ENCODE data around the gene B3GLCT. TPM values are rescaled to one million over a fixed set of nuclear protein-coding genes. Genes with fewer than 3 reads are reported as not detected.

B3GLCT gene
- total RNA-seq, 1 donor = 16.0 TPM

- TF ChIP-seq CTCF (IDR thresholded peaks at IDR 0.05; ENCODE audit: insufficient read depth, low read depth, low read length) = no peak
- H3K4me3 ChIP-seq (ENCODE audit: low read depth, low read length) = no peak overlapping the region
- DNase-seq (ENCODE audit: low read depth) = no peak
Observed at GRCh38 chr13:31221057-31221456, 21.3 kb downstream of the B3GLCT start.

- TF ChIP-seq CTCF (IDR thresholded peaks at IDR 0.05; ENCODE audit: insufficient read depth, low read depth, low read length) = no peak
- H3K4me3 ChIP-seq (ENCODE audit: low read depth, low read length) = no peak overlapping the region
- DNase-seq (ENCODE audit: low read depth) = no peak
Observed at GRCh38 chr13:31223215-31223614, 23.4 kb downstream of the B3GLCT start.

- H3K4me3 ChIP-seq (ENCODE audit: low read depth, low read length) = no peak overlapping the region
- DNase-seq (ENCODE audit: low read depth) = no peak
- no peak for TF ChIP-seq CTCF (IDR thresholded peaks at IDR 0.05; ENCODE audit: insufficient read depth, low read depth, low read length)
Observed at GRCh38 chr13:31223640-31224039, 23.9 kb downstream of the B3GLCT start.

GRCh38 chr13:31224174-31224669 is 24.4 kb downstream of the B3GLCT start:
- no peak overlapping the region for H3K4me3 ChIP-seq (ENCODE audit: low read depth, low read length)
- TF ChIP-seq CTCF (IDR thresholded peaks at IDR 0.05; ENCODE audit: insufficient read depth, low read depth, low read length) = no peak

GRCh38 chr13:31224963-31225559 is 25.3 kb downstream of the B3GLCT start:
- no peak for TF ChIP-seq CTCF (IDR thresholded peaks at IDR 0.05; ENCODE audit: insufficient read depth, low read depth, low read length)
- no peak for DNase-seq (ENCODE audit: low read depth)
- H3K4me3 ChIP-seq (ENCODE audit: low read depth, low read length) = no peak overlapping the region

More at GRCh38 chr13:31224174-31224669, 24.4 kb downstream of the B3GLCT start:
- no peak for DNase-seq (ENCODE audit: low read depth)

- no peak overlapping the region for H3K4me3 ChIP-seq (ENCODE audit: low read depth, low read length)
Observed at GRCh38 chr13:31225998-31226675, 26.4 kb downstream of the B3GLCT start.

More at GRCh38 chr13:31225998-31226675, 26.4 kb downstream of the B3GLCT start:
- no peak for DNase-seq (ENCODE audit: low read depth)
- no peak for TF ChIP-seq CTCF (IDR thresholded peaks at IDR 0.05; ENCODE audit: insufficient read depth, low read depth, low read length)

Data from fibroblast of villous mesenchyme (primary cell).